22Rv1 (cell line): ENCODE measurements around the gene ATAD3B.
"Not testable (repeated sequence)": the region's sequence is repeated elsewhere in the genome, so short reads cannot be mapped to it uniquely, and the experiment has no call there.

ENCODE experiments used
- H3K27ac ChIP-seq: fragments of 450-650 bp; 2 replicates; pipeline ENCODE4 v1.5.1; 2017
- ZFX ChIP-seq: fragments of 450-650 bp; IDR thresholded peaks from 2 replicates; pipeline ENCODE4 v1.6.1; 2017; ENCODE audit warnings: antibody characterized with exemption, borderline replicate concordance
- TF ChIP-seq, protein P1 (sequence below): fragments of 450-650 bp; IDR thresholded peaks from 2 replicates; pipeline ENCODE4 v1.5.1; 2017; ENCODE audit warnings: mild to moderate bottlenecking

Gene ATAD3B

GRCh38 chr1:1460540-1461130 is 10.9 kb upstream of the ATAD3B start:
- TF ChIP-seq, protein P1, sequence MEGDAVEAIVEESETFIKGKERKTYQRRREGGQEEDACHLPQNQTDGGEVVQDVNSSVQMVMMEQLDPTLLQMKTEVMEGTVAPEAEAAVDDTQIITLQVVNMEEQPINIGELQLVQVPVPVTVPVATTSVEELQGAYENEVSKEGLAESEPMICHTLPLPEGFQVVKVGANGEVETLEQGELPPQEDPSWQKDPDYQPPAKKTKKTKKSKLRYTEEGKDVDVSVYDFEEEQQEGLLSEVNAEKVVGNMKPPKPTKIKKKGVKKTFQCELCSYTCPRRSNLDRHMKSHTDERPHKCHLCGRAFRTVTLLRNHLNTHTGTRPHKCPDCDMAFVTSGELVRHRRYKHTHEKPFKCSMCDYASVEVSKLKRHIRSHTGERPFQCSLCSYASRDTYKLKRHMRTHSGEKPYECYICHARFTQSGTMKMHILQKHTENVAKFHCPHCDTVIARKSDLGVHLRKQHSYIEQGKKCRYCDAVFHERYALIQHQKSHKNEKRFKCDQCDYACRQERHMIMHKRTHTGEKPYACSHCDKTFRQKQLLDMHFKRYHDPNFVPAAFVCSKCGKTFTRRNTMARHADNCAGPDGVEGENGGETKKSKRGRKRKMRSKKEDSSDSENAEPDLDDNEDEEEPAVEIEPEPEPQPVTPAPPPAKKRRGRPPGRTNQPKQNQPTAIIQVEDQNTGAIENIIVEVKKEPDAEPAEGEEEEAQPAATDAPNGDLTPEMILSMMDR: no peak
- TF ChIP-seq ZFX: no peak
- no peak overlapping the region for H3K27ac ChIP-seq

DNA sequence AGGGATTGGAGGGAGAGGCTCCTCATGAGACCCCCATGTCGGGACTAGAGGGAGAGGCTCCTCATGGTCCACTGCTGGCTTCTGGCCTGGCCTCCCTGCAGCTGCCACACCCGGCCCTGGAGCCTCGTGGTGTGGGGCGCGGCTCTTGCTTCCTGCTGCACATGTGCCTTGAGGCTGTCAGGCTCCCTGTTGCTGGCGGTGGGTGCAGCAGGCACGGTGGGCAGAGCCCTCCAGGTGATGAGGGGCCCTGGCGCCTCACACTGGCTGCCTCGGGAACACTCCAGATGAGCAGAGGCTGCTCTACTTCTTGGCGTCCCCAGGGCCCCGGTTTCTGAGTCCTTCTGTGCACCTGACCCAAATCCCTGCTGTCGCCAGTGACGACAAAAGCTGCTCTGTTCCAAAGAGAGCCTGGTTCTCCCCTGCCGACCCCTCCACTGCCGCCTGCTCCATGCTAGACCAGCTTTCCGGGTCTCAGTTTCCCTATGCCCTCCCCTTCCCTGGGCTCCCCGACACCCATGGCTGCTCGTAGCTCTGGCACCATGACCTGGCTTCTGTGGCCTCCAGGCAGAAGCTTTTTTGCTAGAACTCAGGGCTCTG is 9.7 kb upstream of the ATAD3B start:
- TF ChIP-seq, protein P1: no peak
- no peak for TF ChIP-seq ZFX
- H3K27ac ChIP-seq: no peak overlapping the region

- no peak overlapping the region for H3K27ac ChIP-seq
- no peak for TF ChIP-seq ZFX
- TF ChIP-seq, protein P1: no peak
Measured at GRCh38 chr1:1462318-1462966, 9.1 kb upstream of the ATAD3B start.

DNA sequence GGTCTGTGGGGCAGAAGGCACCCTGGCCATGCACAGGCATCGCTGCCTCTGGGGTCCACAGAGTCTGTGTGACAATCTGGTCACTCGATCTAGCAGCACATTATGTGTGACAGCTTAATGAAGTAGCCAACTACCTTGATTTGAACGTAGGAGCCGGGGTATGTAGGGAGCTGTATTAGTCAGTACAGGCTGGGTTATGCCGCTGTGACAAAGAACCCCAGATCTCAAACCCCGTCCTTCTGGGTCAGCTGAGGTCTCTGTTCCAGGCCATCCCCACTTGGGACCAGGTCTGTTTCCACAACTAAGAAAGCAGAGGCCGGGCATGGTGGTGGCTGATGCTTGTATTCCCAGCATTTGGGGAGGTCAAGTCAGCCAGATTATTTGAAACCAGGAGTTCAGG is 8.3 kb upstream of the ATAD3B start:
- no peak overlapping the region for H3K27ac ChIP-seq
- TF ChIP-seq, protein P1: no peak
- no peak for TF ChIP-seq ZFX

GRCh38 chr1:1468196-1468985 is 3.2 kb upstream of the ATAD3B start:
- H3K27ac ChIP-seq: not testable (repeated sequence)

DNA sequence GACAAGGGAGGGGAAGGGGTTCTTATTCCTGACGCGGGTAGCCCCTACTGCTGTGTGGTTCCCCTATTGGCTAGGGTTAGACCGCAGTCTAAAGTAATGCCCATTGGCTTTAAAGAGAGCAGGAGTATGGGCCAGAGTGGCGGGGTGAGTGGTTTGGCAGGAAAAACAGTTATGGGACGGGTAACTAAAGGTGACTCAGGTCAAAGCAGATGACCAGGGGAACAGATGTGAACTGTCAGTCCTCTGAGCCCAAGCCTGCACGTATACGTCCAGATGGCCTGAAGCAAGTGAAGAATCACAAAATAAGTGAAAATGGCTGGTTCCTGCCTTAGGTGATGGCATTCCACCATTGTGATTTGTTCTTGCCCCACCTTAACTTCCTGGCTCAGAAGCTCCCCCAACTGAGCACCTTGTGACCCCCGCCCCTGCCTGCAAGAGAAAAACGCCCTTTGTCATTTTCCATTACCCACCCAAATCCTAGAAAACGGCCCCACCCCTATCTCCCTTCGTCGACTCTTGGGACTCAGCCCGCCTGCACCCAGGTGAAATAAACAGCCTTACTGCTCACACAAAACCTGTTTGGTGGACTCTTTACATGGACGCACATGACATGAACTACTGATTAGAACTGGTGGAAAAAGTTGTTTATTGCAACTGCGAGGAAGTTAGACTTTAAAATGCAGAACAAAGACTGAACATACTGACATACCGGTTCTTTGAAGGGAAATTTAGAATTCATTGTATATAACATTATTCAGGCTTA is 758 bp upstream of the ATAD3B start:
- peak overlapping the region; percentile 79 for H3K27ac ChIP-seq
- no peak for TF ChIP-seq ZFX

DNA sequence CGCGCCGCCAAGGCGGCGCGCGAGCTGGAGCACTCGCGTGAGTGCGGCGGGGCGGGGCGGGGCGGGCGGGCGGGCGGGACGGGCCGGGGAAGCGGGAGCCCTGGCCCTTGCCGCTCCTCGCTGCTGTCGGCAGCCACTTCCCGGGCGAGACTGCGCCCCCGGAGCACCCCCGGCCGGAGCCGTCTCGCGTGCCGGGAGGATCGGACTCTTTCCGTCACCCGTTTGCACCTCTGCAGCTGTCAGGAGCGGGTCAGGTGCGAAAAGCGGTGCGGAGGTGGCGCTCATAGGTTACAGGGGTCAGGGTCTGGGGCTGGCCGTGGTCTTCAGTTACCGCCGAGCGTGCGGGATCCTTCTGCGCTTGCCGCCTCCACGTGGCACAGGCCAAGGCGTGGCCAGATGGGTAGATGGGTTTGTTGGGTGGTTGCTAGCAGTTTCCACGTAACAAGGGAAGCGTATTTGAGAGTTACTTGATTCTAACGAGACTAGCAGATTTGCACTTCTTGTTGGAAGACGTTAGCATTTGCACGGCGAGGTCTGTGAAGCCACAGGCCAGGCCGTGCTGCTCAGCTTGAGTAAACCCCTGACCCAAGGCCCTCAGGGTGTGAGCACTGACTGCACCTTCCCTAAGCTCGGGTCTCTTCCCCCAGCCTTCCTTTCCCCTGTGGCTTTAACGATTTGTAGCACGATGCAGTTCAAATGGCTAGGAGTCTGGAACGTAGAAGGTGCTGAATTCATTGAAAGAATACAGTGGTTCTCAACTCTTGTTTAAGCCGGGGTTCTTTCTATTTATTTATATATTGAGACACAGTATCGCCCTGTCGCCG is 700 bp downstream of the ATAD3B start:
- peak overlapping the region; percentile 79 for H3K27ac ChIP-seq

DNA sequence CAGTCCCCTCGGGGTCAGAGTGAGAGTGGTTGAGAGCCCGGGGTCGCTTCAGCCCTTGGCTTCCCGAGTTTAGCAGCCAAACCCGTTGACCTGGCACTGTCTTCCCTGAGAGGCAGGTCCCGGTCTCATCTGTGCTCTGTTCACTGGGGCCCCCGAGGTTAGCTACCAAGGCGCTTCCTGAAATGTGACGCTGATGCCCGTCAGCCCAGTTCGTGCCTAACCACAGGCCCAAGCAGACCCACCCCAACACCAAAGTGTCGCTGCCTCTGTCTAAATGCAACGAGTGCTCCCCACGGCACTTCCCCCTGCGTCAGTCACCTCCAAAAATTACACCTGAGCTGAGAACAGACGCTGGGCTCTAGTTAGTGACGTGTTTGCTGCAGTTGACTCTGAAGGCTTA is 4.4 kb downstream of the ATAD3B start:
- H3K27ac ChIP-seq: not testable (repeated sequence)
